RPMI7951 (cell line): ENCODE data around the gene CCDC200. TPM values are rescaled to one million over a fixed set of nuclear protein-coding genes. Genes with fewer than 3 reads are reported as not detected.

ENCODE experiments used
- total RNA-seq: library from RNA; depleted of rRNA; stranded (reverse); fragments of >200 nt; shearing (Covaris generic); gene quantifications from 2 replicates; pipeline ENCODE4 v1.2.3, GENCODE V29; 2014; rRNA removed

The CCDC200 gene
- total RNA-seq, 1 experiment from 2014 or later: not detected

Other genes with a start within 250 kb of the CCDC200 start
- gene PTGES3L, start 248.5 kb downstream of the CCDC200 start, total RNA-seq: 2.0 and 2.3 TPM in 2 replicates
- gene RUNDC1, start 248.1 kb downstream of the CCDC200 start, total RNA-seq: 4.7 and 5.0 TPM in 2 replicates
- 1,798 and 1,894 TPM in 2 replicates for gene RPL27, start 230.2 kb downstream of the CCDC200 start, total RNA-seq
- 26.7 and 43.8 TPM in 2 replicates for gene IFI35, start 221.8 kb downstream of the CCDC200 start, total RNA-seq
- gene VAT1, start 206.2 kb downstream of the CCDC200 start, total RNA-seq: 97.0 and 112 TPM in 2 replicates
- gene RND2, start 203.4 kb downstream of the CCDC200 start, total RNA-seq: not detected in 2 replicates
- gene BRCA1, start 103.3 kb downstream of the CCDC200 start, total RNA-seq: 34.2 and 34.6 TPM in 2 replicates
- 44.7 and 52.4 TPM in 2 replicates for gene NBR1, start 57.4 kb downstream of the CCDC200 start, total RNA-seq
- gene TMEM106A, start 16.7 kb downstream of the CCDC200 start, total RNA-seq: 3.4 and 4.9 TPM in 2 replicates
- not detected in 2 replicates for gene RNU2-1, start 5.4 kb upstream of the CCDC200 start, total RNA-seq
- gene ARL4D, start 170.4 kb upstream of the CCDC200 start, total RNA-seq: 16.3 and 22.0 TPM in 2 replicates